K562 (cell line): ENCODE data around the gene ZNF610.

Source experiments
- CBX2 ChIP-seq: fragments of 200-600 bp; sonication (generic); IDR thresholded peaks from one replicate; pipeline ENCODE4 v1.6.1; 2012; ENCODE audit warnings: mild to moderate bottlenecking, low read length, inconsistent platforms; ENCODE audit not compliant: insufficient read depth, poor library complexity, severe bottlenecking
- CCNT2 ChIP-seq: IDR thresholded peaks from 2 replicates; pipeline ENCODE4 v1.6.1; 2011; ENCODE audit warnings: borderline replicate concordance, low read depth, mild to moderate bottlenecking, moderate library complexity, mixed read lengths, low read length; ENCODE audit not compliant: insufficient read length; ENCODE audit errors: extremely low read depth
- CEBPB ChIP-seq: fragments of 450-650 bp; IDR thresholded peaks from 2 replicates; pipeline ENCODE4 v1.6.1; 2016; ENCODE audit warnings: missing genetic modification characterization, missing compliant biosample characterization
- CTCF ChIP-seq, 3 experiments: IDR thresholded peaks in 2 of 3; conservative IDR thresholded peaks in 1 of 3; 2 replicates each; pipeline ENCODE4 v1.5.1; 2011 to 2012; ENCODE audit warnings: low read length in 3 of 3, mild to moderate bottlenecking in 3 of 3, control low read depth in 2 of 3, improper control_type of control experiment in 1 of 3, inconsistent platforms in 1 of 3, low read depth in 1 of 3, mixed read lengths in 1 of 3, moderate library complexity in 1 of 3; ENCODE audit not compliant: insufficient read depth in 2 of 3
- HDAC6 ChIP-seq: IDR thresholded peaks from 2 replicates; pipeline ENCODE4 v1.6.1; 2012; ENCODE audit warnings: low read depth, mild to moderate bottlenecking, control low read depth, inconsistent platforms, low read length, moderate library complexity
- JUN ChIP-seq, 2 experiments: sonication (generic) in 1 of 2; formaldehyde crosslinking in 1 of 2; IDR thresholded peaks; 2 replicates each; pipeline versions ENCODE4 v1.6.1 to v1.8.0; 2012 to 2022; ENCODE audit warnings: borderline replicate concordance in 2 of 2, mild to moderate bottlenecking in 2 of 2, improper control_type of control experiment in 1 of 2, low read depth in 1 of 2, low read length in 1 of 2, missing genetic modification reagents in 1 of 2
- KDM1A ChIP-seq, 2 experiments: fragments of 450-650 bp; IDR thresholded peaks; 2 replicates each; pipeline ENCODE4 v1.6.1; 2016; ENCODE audit warnings: mild to moderate bottlenecking in 2 of 2
- POLR2A ChIP-seq: fragments of 450-650 bp; conservative IDR thresholded peaks from 2 replicates; pipeline ENCODE4 v1.6.1; 2016
- TEAD4 ChIP-seq, 2 experiments: sonication (generic) in 1 of 2; formaldehyde crosslinking in 1 of 2; IDR thresholded peaks; 2 replicates each; pipeline versions ENCODE4 v1.6.1 to v1.8.0; 2012 to 2022; ENCODE audit warnings: borderline replicate concordance in 1 of 2, inconsistent platforms in 1 of 2, low read length in 1 of 2, mild to moderate bottlenecking in 1 of 2, missing genetic modification reagents in 1 of 2
- TOE1 ChIP-seq, 2 experiments: fragments of 450-650 bp in 1 of 2; sonication (generic) in 1 of 2; formaldehyde crosslinking in 1 of 2; IDR thresholded peaks; 2 replicates each; pipeline versions ENCODE4 v1.7.1 to v1.8.0; 2016 to 2022; ENCODE audit warnings: borderline replicate concordance in 2 of 2, mild to moderate bottlenecking in 2 of 2, antibody characterized with exemption in 1 of 2, inconsistent platforms in 1 of 2, low read depth in 1 of 2, missing genetic modification reagents in 1 of 2, moderate library complexity in 1 of 2
- USF1 ChIP-seq: sonication (generic); formaldehyde crosslinking; IDR thresholded peaks from 2 replicates; pipeline ENCODE4 v1.9.0; 2022; ENCODE audit warnings: mild to moderate bottlenecking, missing genetic modification reagents
- YBX1 ChIP-seq: fragments of 450-650 bp; IDR thresholded peaks from 2 replicates; pipeline ENCODE4 v1.7.1; 2016; ENCODE audit warnings: mild to moderate bottlenecking
- ZKSCAN8 ChIP-seq: fragments of 200-800 bp; sonication (Bioruptor generic); IDR thresholded peaks from 2 replicates; pipeline ENCODE4 v1.6.1; 2016; ENCODE audit warnings: missing genetic modification characterization, missing compliant biosample characterization

GRCh38 chr19:52296773-52297600, 39.1 kb upstream of the ZNF610 start, which contains the start of gene ZNF480:
- TF ChIP-seq CEBPB (tag) (no peak), CBX2 (no peak), ZKSCAN8 (CRISPR knock-in tag) (no peak), TEAD4 (IDR thresholded peaks at IDR 0.05; ENCODE audit: low read length) (no peak), TEAD4 (CRISPR knock-in tag; IDR thresholded peaks at IDR 0.05; ENCODE audit: borderline replicate concordance) (no peak), JUN (IDR thresholded peaks at IDR 0.05; ENCODE audit: borderline replicate concordance, low read depth, low read length) (no peak), JUN (CRISPR knock-in tag; IDR thresholded peaks at IDR 0.05; ENCODE audit: borderline replicate concordance) (no peak), CCNT2 (no peak), YBX1 (no peak), POLR2A (peak; percentile 82), CTCF (IDR thresholded peaks at IDR 0.05 in 2 of 3, conservative IDR thresholded peaks at IDR 0.05 in 1 of 3; ENCODE audit: insufficient read depth in 2 of 3, low read depth in 1 of 3, low read length in 3 of 3) (0 out of 6 replicates have a peak, but pooled peaks of 1 of the 3 experiments have one; percentile 22), HDAC6 (no peak), TOE1 (IDR thresholded peaks at IDR 0.05; ENCODE audit: borderline replicate concordance) (no peak), TOE1 (CRISPR knock-in tag; IDR thresholded peaks at IDR 0.05; ENCODE audit: borderline replicate concordance, low read depth) (no peak), KDM1A (IDR thresholded peaks at IDR 0.05) (no peak), USF1 (CRISPR knock-in tag) (no peak; the same call in 1 of the 2 replicates)
